Measurements from ENCODE around the gene SPANXN4.

Gene SPANXN4, protein sequence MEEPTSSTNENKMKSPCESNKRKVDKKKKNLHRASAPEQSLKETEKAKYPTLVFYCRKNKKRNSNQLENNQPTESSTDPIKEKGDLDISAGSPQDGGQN

DNA sequence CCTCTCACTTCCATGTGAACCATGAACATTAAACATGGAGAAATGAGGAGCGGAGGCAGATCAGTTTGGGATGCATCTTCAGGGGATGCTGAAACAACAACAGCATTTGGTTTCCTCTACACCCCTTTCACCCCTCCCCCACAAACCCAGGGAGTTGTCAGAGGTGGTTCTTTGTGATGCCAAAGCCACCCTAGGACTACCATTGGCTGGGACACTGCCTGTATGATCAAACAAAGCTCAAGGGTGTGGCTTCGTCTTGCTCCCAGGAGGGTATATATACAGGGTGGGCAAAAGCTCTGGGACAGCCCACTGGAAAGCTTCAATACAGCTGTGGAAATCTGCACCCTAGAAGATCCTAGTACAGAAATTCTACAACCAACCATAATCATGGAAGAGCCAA is at the start of gene SPANXN4:
Gene SPANXN4 (plus strand): TSS at position 301 of the 400 bp plus-strand sequence. CDS start 87 bp downstream, at position 388.
- H3K27me3 ChIP-seq (replicated peaks; ENCODE audit: control insufficient read depth, insufficient read depth, low read length), result no peaks in the 10 kb centered on the region
- no peak for DNase-seq (ENCODE audit: extremely low read depth, insufficient read length)
- TF ChIP-seq, protein P1, sequence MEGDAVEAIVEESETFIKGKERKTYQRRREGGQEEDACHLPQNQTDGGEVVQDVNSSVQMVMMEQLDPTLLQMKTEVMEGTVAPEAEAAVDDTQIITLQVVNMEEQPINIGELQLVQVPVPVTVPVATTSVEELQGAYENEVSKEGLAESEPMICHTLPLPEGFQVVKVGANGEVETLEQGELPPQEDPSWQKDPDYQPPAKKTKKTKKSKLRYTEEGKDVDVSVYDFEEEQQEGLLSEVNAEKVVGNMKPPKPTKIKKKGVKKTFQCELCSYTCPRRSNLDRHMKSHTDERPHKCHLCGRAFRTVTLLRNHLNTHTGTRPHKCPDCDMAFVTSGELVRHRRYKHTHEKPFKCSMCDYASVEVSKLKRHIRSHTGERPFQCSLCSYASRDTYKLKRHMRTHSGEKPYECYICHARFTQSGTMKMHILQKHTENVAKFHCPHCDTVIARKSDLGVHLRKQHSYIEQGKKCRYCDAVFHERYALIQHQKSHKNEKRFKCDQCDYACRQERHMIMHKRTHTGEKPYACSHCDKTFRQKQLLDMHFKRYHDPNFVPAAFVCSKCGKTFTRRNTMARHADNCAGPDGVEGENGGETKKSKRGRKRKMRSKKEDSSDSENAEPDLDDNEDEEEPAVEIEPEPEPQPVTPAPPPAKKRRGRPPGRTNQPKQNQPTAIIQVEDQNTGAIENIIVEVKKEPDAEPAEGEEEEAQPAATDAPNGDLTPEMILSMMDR (IDR thresholded peaks at IDR 0.05; ENCODE audit: insufficient read depth, low read length, poor library complexity, severe bottlenecking), result no peak
- no peak within 1 kb of the TSS for H3K4me3 ChIP-seq (replicated peaks; ENCODE audit: low read depth, low read length)
- no peaks in the 10 kb centered on the region for H3K36me3 ChIP-seq (ENCODE audit: control insufficient read depth, insufficient read depth, low read length)

GRCh38 chrX:142977128-142977914 is 48.4 kb upstream of the SPANXN4 start:
- DNase-seq (ENCODE audit: extremely low read depth, insufficient read length), result peak; percentile 54
- Histone ChIP-seq H3K4me3 (replicated peaks; ENCODE audit: low read depth, low read length) (peak overlapping the region; percentile 32), H3K36me3 (ENCODE audit: control insufficient read depth, insufficient read depth, low read length) (no peaks in the 10 kb centered on the region), H3K27me3 (replicated peaks; ENCODE audit: control insufficient read depth, insufficient read depth, low read length) (no peaks in the 10 kb centered on the region)
- TF ChIP-seq, protein P1 (IDR thresholded peaks at IDR 0.05; ENCODE audit: insufficient read depth, low read length, poor library complexity, severe bottlenecking), result no peak

- Histone ChIP-seq H3K36me3 (ENCODE audit: control insufficient read depth, insufficient read depth, low read length) (no peaks in the 10 kb centered on the region), H3K4me3 (replicated peaks; ENCODE audit: low read depth, low read length) (no peak overlapping the region), H3K27me3 (replicated peaks; ENCODE audit: control insufficient read depth, insufficient read depth, low read length) (no peaks in the 10 kb centered on the region)
- TF ChIP-seq, protein P1 (IDR thresholded peaks at IDR 0.05; ENCODE audit: insufficient read depth, low read length, poor library complexity, severe bottlenecking), result no peak
- DNase-seq (ENCODE audit: extremely low read depth, insufficient read length), result peak; percentile 30
Measured at GRCh38 chrX:142978130-142978684, 47.5 kb upstream of the SPANXN4 start.

DNA sequence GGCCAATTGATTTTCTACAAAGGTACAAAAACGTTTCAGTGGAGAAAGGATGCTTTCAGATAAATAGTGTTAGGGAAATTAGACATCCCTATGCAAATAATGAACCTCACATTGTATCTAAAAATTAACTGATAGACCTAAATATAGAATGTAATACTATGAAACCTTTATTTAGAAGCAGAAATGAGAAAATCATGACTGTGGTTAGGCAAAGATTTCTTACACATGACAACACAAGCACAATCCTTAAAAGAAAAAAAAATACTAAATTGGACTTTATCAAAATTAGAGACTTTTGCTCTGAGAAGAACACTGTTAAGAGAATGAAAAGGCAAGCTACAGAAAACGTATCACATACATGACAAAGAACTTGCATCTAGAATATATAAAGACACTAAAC is 43.0 kb upstream of the SPANXN4 start:
- H3K27me3 ChIP-seq (replicated peaks; ENCODE audit: control insufficient read depth, insufficient read depth, low read length), result no peaks in the 10 kb centered on the region
- H3K4me3 ChIP-seq (replicated peaks; ENCODE audit: low read depth, low read length), result no peak overlapping the region
- TF ChIP-seq, protein P1 (IDR thresholded peaks at IDR 0.05; ENCODE audit: insufficient read depth, low read length, poor library complexity, severe bottlenecking), result no peak
- DNase-seq (ENCODE audit: extremely low read depth, insufficient read length), result no peak
- no peaks in the 10 kb centered on the region for H3K36me3 ChIP-seq (ENCODE audit: control insufficient read depth, insufficient read depth, low read length)

DNA sequence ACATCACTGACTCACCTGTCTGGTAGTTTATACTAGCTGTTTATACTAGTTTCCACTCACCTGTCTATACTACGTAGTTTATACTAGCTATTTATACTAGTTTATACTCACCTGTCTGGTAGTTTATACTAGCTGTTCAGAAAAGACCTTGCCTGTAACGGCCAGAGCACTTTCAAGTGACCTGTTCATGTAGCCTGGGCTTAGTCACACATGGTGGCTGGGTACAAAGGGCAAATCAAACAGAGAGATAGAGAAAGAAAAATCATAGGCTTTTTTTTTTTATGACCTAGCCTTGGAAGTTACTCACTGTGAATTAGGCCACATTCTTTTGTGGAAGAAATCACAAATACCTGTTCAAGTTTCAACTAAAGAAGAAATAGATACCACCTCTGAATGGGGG is 30.7 kb upstream of the SPANXN4 start:
- DNase-seq (ENCODE audit: extremely low read depth, insufficient read length), result no peak
- no peak overlapping the region for H3K4me3 ChIP-seq (replicated peaks; ENCODE audit: low read depth, low read length)
- H3K36me3 ChIP-seq (ENCODE audit: control insufficient read depth, insufficient read depth, low read length), result no peaks in the 10 kb centered on the region
- TF ChIP-seq, protein P1 (IDR thresholded peaks at IDR 0.05; ENCODE audit: insufficient read depth, low read length, poor library complexity, severe bottlenecking), result no peak
- H3K27me3 ChIP-seq (replicated peaks; ENCODE audit: control insufficient read depth, insufficient read depth, low read length), result no peaks in the 10 kb centered on the region
